IMR-90 (cell line): ENCODE measurements around the gene DPYD.

Experiments used
- BHLHE40 ChIP-seq: fragments of 150-350 bp; IDR thresholded peaks from 2 replicates; pipeline ENCODE4 v1.6.1; 2016; ENCODE audit warnings: mild to moderate bottlenecking, low read depth, low read length
- CEBPB ChIP-seq: IDR thresholded peaks from 2 replicates; pipeline ENCODE4 v1.6.1; 2012; ENCODE audit warnings: low read depth, low read length, improper control_type of control experiment
- CHD1 ChIP-seq: IDR thresholded peaks from 2 replicates; pipeline ENCODE4 v1.6.1; 2012; ENCODE audit warnings: low read depth, low read length, improper control_type of control experiment
- CTCF ChIP-seq: conservative IDR thresholded peaks from 2 replicates; pipeline ENCODE4 v1.5.1; 2012; ENCODE audit warnings: mild to moderate bottlenecking, low read depth, low read length, improper control_type of control experiment
- ELK1 ChIP-seq: fragments of 150-350 bp; IDR thresholded peaks from 2 replicates; pipeline ENCODE4 v1.6.1; 2016; ENCODE audit warnings: low read depth, mild to moderate bottlenecking, low read length, moderate library complexity, borderline replicate concordance
- FOS ChIP-seq: fragments of 150-350 bp; IDR thresholded peaks from 2 replicates; pipeline ENCODE4 v1.6.1; 2016; ENCODE audit warnings: low read depth, low read length
- MAZ ChIP-seq: IDR thresholded peaks from 2 replicates; pipeline ENCODE4 v1.6.1; 2012; ENCODE audit warnings: low read depth, mild to moderate bottlenecking, low read length, improper control_type of control experiment, moderate library complexity, borderline replicate concordance
- MXI1 ChIP-seq: IDR thresholded peaks from 2 replicates; pipeline ENCODE4 v1.6.1; 2012; ENCODE audit warnings: low read depth, mild to moderate bottlenecking, low read length, moderate library complexity, borderline replicate concordance
- POLR2A ChIP-seq: IDR thresholded peaks from 2 replicates; pipeline ENCODE4 v1.6.1; 2012; ENCODE audit warnings: mild to moderate bottlenecking, low read depth, low read length
- RAD21 ChIP-seq: IDR thresholded peaks from 2 replicates; pipeline ENCODE4 v1.6.1; 2012; ENCODE audit warnings: low read length, improper control_type of control experiment
- RCOR1 ChIP-seq: IDR thresholded peaks from 2 replicates; pipeline ENCODE4 v1.6.1; 2012; ENCODE audit warnings: mild to moderate bottlenecking, low read length, improper control_type of control experiment; ENCODE audit not compliant: insufficient replicate concordance
- RFX5 ChIP-seq: IDR thresholded peaks from 2 replicates; pipeline ENCODE4 v1.8.0; 2012; ENCODE audit warnings: low read depth, mild to moderate bottlenecking, low read length, moderate library complexity
- USF2 ChIP-seq: fragments of 150-350 bp; IDR thresholded peaks from 2 replicates; pipeline ENCODE4 v1.6.1; 2017; ENCODE audit warnings: mild to moderate bottlenecking, antibody characterized with exemption, low read length, low read depth

- no peak for TF ChIP-seq CHD1
- TF ChIP-seq CTCF = peak; percentile 55
- TF ChIP-seq POLR2A = no peak
- TF ChIP-seq BHLHE40 = no peak
- peak; percentile 63 for TF ChIP-seq RAD21
- no peak for TF ChIP-seq RFX5
- no peak for TF ChIP-seq FOS
- no peak for TF ChIP-seq CEBPB
- TF ChIP-seq MXI1 = no peak
- TF ChIP-seq ELK1 = no peak
- TF ChIP-seq MAZ = no peak
- no peak for TF ChIP-seq RCOR1
- no peak for TF ChIP-seq USF2
Observed at GRCh38 chr1:97243973-97244560, 676.8 kb downstream of the DPYD start.
